BJ (cell line): ENCODE data around the gene NDC1. TPM values are rescaled to one million over a fixed set of nuclear protein-coding genes. Genes with fewer than 3 reads are reported as not detected.

ENCODE experiments used
- CTCF ChIA-PET: fragments of 350-600 bp; formaldehyde crosslinking; extraction: SDS; loops from one replicate; lab custom pipeline; 2021; ENCODE audit warnings: antibody characterized with exemption, inconsistent platforms; lab: Yijun Ruan, JAX
- POLR2A ChIA-PET: fragments of 300-600 bp; sonication (Branson Sonifier 250); formaldehyde crosslinking; extraction: SDS; loops from one replicate; lab custom pipeline; 2021; ENCODE audit warnings: antibody characterized with exemption; lab: Charles Lee
- DNase-seq: peaks from one replicate; pipeline ENCODE4 v3.0.0-alpha.2; 2011; ENCODE audit warnings: low read depth
- H3K27me3 ChIP-seq: 2 replicates; pipeline ENCODE4 v1.6.0; 2011; ENCODE audit warnings: low read length; ENCODE audit not compliant: control insufficient read depth, insufficient read depth
- H3K36me3 ChIP-seq: 2 replicates; pipeline ENCODE4 v1.5.1; 2011; ENCODE audit warnings: low read length; ENCODE audit not compliant: control insufficient read depth, insufficient read depth
- H3K4me3 ChIP-seq: 2 replicates; pipeline ENCODE4 v1.5.1; 2011; ENCODE audit warnings: low read depth, mild to moderate bottlenecking, control low read depth, low read length
- CTCF ChIP-seq: IDR thresholded peaks from 2 replicates; pipeline ENCODE4 v1.5.1; 2011; ENCODE audit warnings: low read depth, mild to moderate bottlenecking, control low read depth, inconsistent platforms, low read length, moderate library complexity; ENCODE audit not compliant: insufficient read depth
- polyA plus RNA-seq: library from polyadenylated mRNA; depleted of rRNA; stranded (reverse); fragments of >200 nt; gene quantifications from 2 replicates; pipeline ENCODE4 v1.2.3, GENCODE V29; 2011

Gene NDC1
- polyA plus RNA-seq, 1 experiment = 17.5 TPM

GRCh38 chr1:53721088-53721487 lies 117.0 kb downstream of the NDC1 start:
- no peak overlapping the region for H3K4me3 ChIP-seq
- CTCF ChIA-PET = interaction anchor here (0.7 to 1.4 kb wide), 4 partner anchors 20 to 235 kb away, joined by 3 to 4 read pairs (median 3); no protein-coding TSS in a partner anchor
- H3K27me3 ChIP-seq = no peaks in the 10 kb centered on the region
- TF ChIP-seq CTCF = no peak
- POLR2A ChIA-PET = no interaction called here
- no peaks in the 10 kb centered on the region; the same call in 1 of the 2 replicates for H3K36me3 ChIP-seq
- no peak for DNase-seq

GRCh38 chr1:53719469-53719868 lies 118.6 kb downstream of the NDC1 start:
- POLR2A ChIA-PET = no interaction called here
- CTCF ChIA-PET = interaction anchor here (1.3 to 5.7 kb wide), 3 partner anchors 33 to 233 kb away, joined by 3 to 25 read pairs (median 6); no protein-coding TSS in a partner anchor

GRCh38 chr1:53718443-53718842 lies 119.7 kb downstream of the NDC1 start:
- Histone ChIP-seq H3K4me3 (no peak overlapping the region), H3K27me3 (no peaks in the 10 kb centered on the region), H3K36me3 (peaks cover 4% of the 10 kb centered on the region; the same call in 1 of the 2 replicates)
- POLR2A ChIA-PET = no interaction called here
- TF ChIP-seq CTCF = no peak
- CTCF ChIA-PET = interaction anchor here (0.7 to 5.7 kb wide), 3 partner anchors 13 to 232 kb away, joined by 3 to 25 read pairs (median 6); no protein-coding TSS in a partner anchor
- no peak for DNase-seq

More at GRCh38 chr1:53719469-53719868, 118.6 kb downstream of the NDC1 start:
- H3K27me3 ChIP-seq = no peaks in the 10 kb centered on the region
- H3K36me3 ChIP-seq = peaks cover 4% of the 10 kb centered on the region; the same call in 1 of the 2 replicates
- DNase-seq = no peak
- H3K4me3 ChIP-seq = no peak overlapping the region
- no peak for TF ChIP-seq CTCF

- no peak for DNase-seq
- Histone ChIP-seq H3K36me3 (peaks cover 4% of the 10 kb centered on the region; the same call in 1 of the 2 replicates), H3K27me3 (no peaks in the 10 kb centered on the region), H3K4me3 (no peak overlapping the region)
- CTCF ChIA-PET = interaction anchor here (1.9 to 5.7 kb wide), 3 partner anchors 13 to 233 kb away, joined by 4 to 25 read pairs (median 6); no protein-coding TSS in a partner anchor
- no peak for TF ChIP-seq CTCF
- POLR2A ChIA-PET = no interaction called here
Measured at GRCh38 chr1:53717025-53717804, 120.9 kb downstream of the NDC1 start.

- ChIA-PET CTCF (interaction anchor here (0.8 to 5.7 kb wide), 10 partner anchors 9 to 232 kb away, joined by 3 to 25 read pairs (median 4); no protein-coding TSS in a partner anchor), POLR2A (no interaction called here)
- no peaks in the 10 kb centered on the region for H3K27me3 ChIP-seq
- DNase-seq = no peak
- no peak for TF ChIP-seq CTCF
- peaks cover 4% of the 10 kb centered on the region; the same call in 1 of the 2 replicates for H3K36me3 ChIP-seq
- no peak overlapping the region for H3K4me3 ChIP-seq
Measured at GRCh38 chr1:53716150-53716549, 121.9 kb downstream of the NDC1 start.
